ENCODE results near the gene NUDT14. TPM values are rescaled to one million over a fixed set of nuclear protein-coding genes. Genes with fewer than 3 reads are reported as not detected.

The NUDT14 gene
- total RNA-seq, 1 donor from 2014 or later: 5.5 TPM

- Histone ChIP-seq H3F3A (ENCODE audit: low read depth) (no peaks in the 10 kb centered on the region), H3K4me2 (no peak overlapping the region), H3K27me3 (no peaks in the 10 kb centered on the region), H3K36me3 (no peaks in the 10 kb centered on the region), H3K4me1 (peaks cover 7% of the 10 kb centered on the region), H3K79me2 (ENCODE audit: low read depth) (no peaks in the 10 kb centered on the region), H3K4me3 (no peak overlapping the region), H3K27ac (no peak overlapping the region), H2AFZ (replicated peaks) (no peak overlapping the region), H3K9ac (no peak overlapping the region), H4K20me1 (ENCODE audit: low read depth) (no peaks in the 10 kb centered on the region), H3K9me3 (ENCODE audit: low read depth) (no peaks in the 10 kb centered on the region)
- DNase-seq (ENCODE audit: low spot score): no peak
- no peak overlapping the region for H3K4me3 Mint-ChIP-seq
- peaks cover 2% of the 10 kb centered on the region for H3K27me3 Mint-ChIP-seq (ENCODE audit: insufficient read depth, low read depth)
- H3K4me1 Mint-ChIP-seq: no peaks in the 10 kb centered on the region
- no peak for TF ChIP-seq EZH2 (IDR thresholded peaks at IDR 0.05)
- TF ChIP-seq EZH2phosphoT487 (IDR thresholded peaks at IDR 0.05): no peak
- no peak for TF ChIP-seq CTCF (IDR thresholded peaks at IDR 0.05)
- no peak overlapping the region for H3K27ac Mint-ChIP-seq
- no peaks in the 10 kb centered on the region for H3K36me3 Mint-ChIP-seq
- no peaks in the 10 kb centered on the region for H3K9me3 Mint-ChIP-seq
Observed at GRCh38 chr14:105151084-105151837, 29.9 kb downstream of the NUDT14 start.

- no peak overlapping the region for H3K4me3 Mint-ChIP-seq
- H3K36me3 Mint-ChIP-seq: no peaks in the 10 kb centered on the region
- H3K27me3 Mint-ChIP-seq (ENCODE audit: insufficient read depth, low read depth): peaks cover 2% of the 10 kb centered on the region
- no peaks in the 10 kb centered on the region for H3K9me3 ChIP-seq (ENCODE audit: low read depth)
- H3K36me3 ChIP-seq: no peaks in the 10 kb centered on the region
- no peak overlapping the region for H2AFZ ChIP-seq (replicated peaks)
- no peaks in the 10 kb centered on the region for H3K4me1 ChIP-seq
- H3K27ac ChIP-seq: no peak overlapping the region
- no peak overlapping the region for H3K4me2 ChIP-seq
- no peak overlapping the region for H3K4me3 ChIP-seq
- no peaks in the 10 kb centered on the region for H3K9me3 Mint-ChIP-seq
- DNase-seq (ENCODE audit: low spot score): no peak
- H3K27me3 ChIP-seq: no peaks in the 10 kb centered on the region
- H3F3A ChIP-seq (ENCODE audit: low read depth): no peaks in the 10 kb centered on the region
- H3K79me2 ChIP-seq (ENCODE audit: low read depth): no peaks in the 10 kb centered on the region
- H3K4me1 Mint-ChIP-seq: no peaks in the 10 kb centered on the region
- no peak overlapping the region for H3K27ac Mint-ChIP-seq
- H4K20me1 ChIP-seq (ENCODE audit: low read depth): no peaks in the 10 kb centered on the region
- TF ChIP-seq EZH2phosphoT487 (IDR thresholded peaks at IDR 0.05): no peak
- TF ChIP-seq CTCF (IDR thresholded peaks at IDR 0.05): no peak
- no peak for TF ChIP-seq EZH2 (IDR thresholded peaks at IDR 0.05)
- H3K9ac ChIP-seq: no peak overlapping the region
Observed at GRCh38 chr14:105150368-105151083, 30.6 kb downstream of the NUDT14 start.

- no peaks in the 10 kb centered on the region for H3K79me2 ChIP-seq (ENCODE audit: low read depth)
- H4K20me1 ChIP-seq (ENCODE audit: low read depth): no peaks in the 10 kb centered on the region
- H2AFZ ChIP-seq (replicated peaks): no peak overlapping the region
- TF ChIP-seq CTCF (IDR thresholded peaks at IDR 0.05): no peak
- no peak for TF ChIP-seq EZH2phosphoT487 (IDR thresholded peaks at IDR 0.05)
- no peak for TF ChIP-seq EZH2 (IDR thresholded peaks at IDR 0.05)
- Mint-ChIP-seq H3K36me3 (no peaks in the 10 kb centered on the region), H3K9me3 (no peaks in the 10 kb centered on the region), H3K4me3 (no peak overlapping the region), H3K4me1 (no peaks in the 10 kb centered on the region), H3K27ac (no peak overlapping the region), H3K27me3 (ENCODE audit: insufficient read depth, low read depth) (peaks cover 2% of the 10 kb centered on the region)
- H3K4me3 ChIP-seq: no peak overlapping the region
- H3K27ac ChIP-seq: no peak overlapping the region
- no peaks in the 10 kb centered on the region for H3K4me1 ChIP-seq
- H3F3A ChIP-seq (ENCODE audit: low read depth): no peaks in the 10 kb centered on the region
- no peaks in the 10 kb centered on the region for H3K36me3 ChIP-seq
- H3K9me3 ChIP-seq (ENCODE audit: low read depth): no peaks in the 10 kb centered on the region
- H3K4me2 ChIP-seq: no peak overlapping the region
- DNase-seq (ENCODE audit: low spot score): no peak
- H3K27me3 ChIP-seq: no peaks in the 10 kb centered on the region
- H3K9ac ChIP-seq: no peak overlapping the region
Observed at GRCh38 chr14:105150026-105150367, 31.1 kb downstream of the NUDT14 start.
